ENCODE results near the gene PKP4. TPM values are rescaled to one million over a fixed set of nuclear protein-coding genes. Genes with fewer than 3 reads are reported as not detected.

PKP4 gene
- total and polyA plus RNA-seq, 2 of the 8 experiments (the other 6 are each of a cell fraction or from before 2014, with no cell fraction given), result 48.2 to 88.0 TPM

DNA sequence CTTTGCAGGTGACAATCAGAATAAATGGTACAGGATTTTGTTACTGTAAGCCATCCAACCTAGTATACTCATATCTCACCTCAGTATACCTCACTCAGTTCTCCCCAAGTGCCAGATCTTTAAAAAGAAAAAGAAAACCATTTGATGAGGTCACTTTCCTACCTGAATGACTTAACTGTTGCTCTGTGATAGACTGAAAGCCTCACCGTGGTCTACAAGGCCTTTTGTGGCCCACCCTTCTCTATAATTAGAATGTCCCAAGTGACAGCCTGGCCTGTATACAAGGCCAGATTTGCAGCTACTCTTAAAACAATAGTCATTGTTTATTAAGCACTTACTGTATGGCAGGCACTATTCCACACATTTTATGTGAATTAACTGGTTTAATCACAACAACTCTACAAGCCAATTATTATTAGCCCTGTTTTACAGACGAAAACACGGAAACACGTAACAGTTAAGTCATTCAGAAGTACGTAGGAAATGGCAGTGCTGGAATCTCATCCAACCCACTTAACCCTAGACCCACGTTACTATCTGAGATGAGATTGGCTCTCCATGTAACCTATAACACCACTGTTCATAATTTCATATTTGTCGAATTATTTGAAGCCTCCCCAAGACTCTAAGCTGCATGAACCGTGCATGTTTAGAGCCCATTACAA is 28.3 kb downstream of the PKP4 start (continued):
- TF ChIP-seq RBBP5 (IDR thresholded peaks at IDR 0.05; ENCODE audit: borderline replicate concordance, low read depth, low read length), result no peak
